IMR-90 (cell line): ENCODE data around the gene FKBP6. TPM values are rescaled to one million over a fixed set of nuclear protein-coding genes. Genes with fewer than 3 reads are reported as not detected.
"Not testable (repeated sequence)": the region's sequence is repeated elsewhere in the genome, so short reads cannot be mapped to it uniquely, and the experiment has no call there.

Experiments used
- ATAC-seq: fragments of 200-7000 bp; cut with Tn5 transposase; 2 replicates; pipeline ENCODE4 v1.9.1; 2020; ENCODE audit warnings: low read depth, mild to moderate bottlenecking, moderate library complexity
- Bru-seq: library from RNA; stranded (reverse); fragments of 400-500 nt; gene quantifications from one replicate; lab custom pipeline; 2021; lab: Mats Ljungman, UMichigan
- BruChase-seq, 2 experiments: library from RNA; stranded (reverse); fragments of 400-500 nt; gene quantifications; one replicate each; lab custom pipeline; 2021; lab: Mats Ljungman, UMichigan
- BruUV-seq: library from RNA; stranded (reverse); fragments of 400-500 nt; replicated peaks from 2 replicates; lab custom pipeline; 2021; lab: Mats Ljungman, UMichigan
- CTCF ChIA-PET: fragments of 300-600 bp; formaldehyde crosslinking; extraction: SDS; loops from one replicate; lab custom pipeline; 2021; ENCODE audit warnings: antibody characterized with exemption; lab: Yijun Ruan, JAX
- POLR2A ChIA-PET: fragments of 300-600 bp; sonication (Branson Sonifier 250); formaldehyde crosslinking; loops from one replicate; lab custom pipeline; 2022; ENCODE audit warnings: antibody characterized with exemption; ENCODE audit not compliant: unreplicated experiment; lab: Charles Lee
- DNase-seq: peaks from one replicate; pipeline ENCODE4 v3.0.0; 2013
- H2AFZ ChIP-seq: replicated peaks from 2 replicates; pipeline ENCODE3; 2013; ENCODE audit warnings: low read length, mild to moderate bottlenecking; ENCODE audit not compliant: poor library complexity
- H2AK5ac ChIP-seq: 2 replicates; pipeline ENCODE4 v1.6.1; 2013; ENCODE audit warnings: low read depth, low read length, inconsistent platforms
- H2AK9ac ChIP-seq: replicated peaks from 2 replicates; pipeline ENCODE3; 2013; ENCODE audit warnings: mild to moderate bottlenecking, low read depth, low read length, moderate library complexity; ENCODE audit not compliant: poor library complexity
- H2BK120ac ChIP-seq: 2 replicates; pipeline ENCODE4 v1.6.1; 2013; ENCODE audit warnings: low read depth, low read length, inconsistent platforms
- H2BK15ac ChIP-seq: 3 replicates; pipeline ENCODE4 v1.6.1; 2013; ENCODE audit warnings: low read depth, low read length, inconsistent platforms
- H2BK20ac ChIP-seq: 2 replicates; pipeline ENCODE4 v1.6.1; 2013; ENCODE audit warnings: low read depth, mild to moderate bottlenecking, inconsistent platforms, low read length, moderate library complexity
- H2BK5ac ChIP-seq: 2 replicates; pipeline ENCODE4 v1.6.1; 2013; ENCODE audit warnings: mild to moderate bottlenecking, low read depth, low read length, inconsistent platforms; ENCODE audit not compliant: poor library complexity, severe bottlenecking
- H3K14ac ChIP-seq: replicated peaks from 2 replicates; pipeline ENCODE4 v1.6.1; 2013; ENCODE audit warnings: low read depth, low read length, inconsistent platforms
- H3K18ac ChIP-seq: 2 replicates; pipeline ENCODE4 v1.6.1; 2013; ENCODE audit warnings: low read depth, low read length, control low read depth
- H3K23ac ChIP-seq: 2 replicates; pipeline ENCODE4 v1.6.1; 2013; ENCODE audit warnings: low read depth, low read length, inconsistent platforms
- H3K27ac ChIP-seq: 2 replicates; pipeline ENCODE4 v1.5.1; 2013; ENCODE audit warnings: mild to moderate bottlenecking, control low read depth, low read length; ENCODE audit not compliant: insufficient read depth
- H3K27me3 ChIP-seq: 2 replicates; pipeline ENCODE4 v1.6.1; 2013; ENCODE audit warnings: low read length; ENCODE audit not compliant: control insufficient read depth, insufficient read depth
- H3K36me3 ChIP-seq: 2 replicates; pipeline ENCODE4 v1.6.1; 2013; ENCODE audit warnings: low read length, mixed read lengths; ENCODE audit not compliant: control insufficient read depth, insufficient read depth
- H3K4ac ChIP-seq: 2 replicates; pipeline ENCODE4 v1.6.1; 2013; ENCODE audit warnings: low read depth, low read length, inconsistent platforms
- H3K4me1 ChIP-seq: 2 replicates; pipeline ENCODE4 v1.6.1; 2013; ENCODE audit warnings: low read length, mixed read lengths; ENCODE audit not compliant: control insufficient read depth, insufficient read depth
- H3K4me2 ChIP-seq: 2 replicates; pipeline ENCODE4 v1.6.1; 2013; ENCODE audit warnings: low read depth, mild to moderate bottlenecking, control low read depth, low read length, moderate library complexity
- H3K4me3 ChIP-seq: 2 replicates; pipeline ENCODE4 v1.5.1; 2013; ENCODE audit warnings: low read depth, mild to moderate bottlenecking, control low read depth, low read length, moderate library complexity; ENCODE audit not compliant: insufficient read depth
- H3K56ac ChIP-seq: 2 replicates; pipeline ENCODE4 v1.6.1; 2013; ENCODE audit warnings: low read length, inconsistent platforms; ENCODE audit not compliant: insufficient read depth; ENCODE audit errors: extremely low read depth
- H3K79me1 ChIP-seq, 2 experiments: 2 replicates each; pipeline ENCODE4 v1.6.1; 2013; ENCODE audit warnings: low read length in 2 of 2, inconsistent platforms in 1 of 2, low read depth in 1 of 2
- H3K9ac ChIP-seq: 2 replicates; pipeline ENCODE4 v1.6.1; 2013; ENCODE audit warnings: low read depth, low read length, control low read depth
- H3K9me1 ChIP-seq: 2 replicates; pipeline ENCODE4 v1.6.1; 2013; ENCODE audit warnings: low read length, inconsistent platforms; ENCODE audit not compliant: insufficient read depth
- H3K9me3 ChIP-seq: 2 replicates; pipeline ENCODE4 v1.6.1; 2013; ENCODE audit warnings: low read length; ENCODE audit not compliant: control insufficient read depth, insufficient read depth
- H4K20me1 ChIP-seq: 2 replicates; pipeline ENCODE4 v1.6.1; 2013; ENCODE audit warnings: low read length, inconsistent platforms; ENCODE audit not compliant: insufficient read depth
- H4K5ac ChIP-seq: 2 replicates; pipeline ENCODE4 v1.6.1; 2013; ENCODE audit warnings: mild to moderate bottlenecking, low read depth, low read length, control low read depth
- H4K8ac ChIP-seq, 2 experiments: 2 replicates each; pipeline ENCODE4 v1.6.1; 2013; ENCODE audit warnings: low read depth in 2 of 2, low read length in 2 of 2, control low read depth in 1 of 2, inconsistent platforms in 1 of 2
- H4K91ac ChIP-seq: 2 replicates; pipeline ENCODE4 v1.6.1; 2013; ENCODE audit warnings: low read depth, low read length, inconsistent platforms; ENCODE audit not compliant: insufficient read depth
- WGBS, 2 experiments: methylation state at CpG; one replicate each; pipeline versions ENCODE4 v1.1.5 to v1.1.7; 2013; ENCODE audit warnings: missing lambda C conversion rate in 2 of 2; ENCODE audit not compliant: insufficient read length in 1 of 2; ENCODE audit errors: extremely low coverage in 2 of 2; 5-methylcytosine and 5-hydroxymethylcytosine counted together
- dilution Hi-C: fragments of 300-500 bp; cut with HindIII; formaldehyde crosslinking; loops from one replicate; pipeline ENCODE4 v1.14.3; 2018; ENCODE audit warnings: low sequenced_read_pairs; ENCODE audit not compliant: unreplicated experiment
- in situ Hi-C: fragments of 300-500 bp; cut with MboI; formaldehyde crosslinking; loops from 3 replicates; pipeline ENCODE4 v1.14.3; 2019; ENCODE audit warnings: low sequenced_read_pairs, inconsistent platforms, mixed read lengths
- intact Hi-C: fragments of 100-400 bp; cut with micrococcal nuclease; formaldehyde crosslinking; loops from 2 replicates; pipeline ENCODE4 v1.10.0; 2022
- long read RNA-seq: library from polyadenylated mRNA; unstranded; transcript quantifications from one replicate; pipeline ENCODE4 v2.0.0, GENCODE V29; 2021; ENCODE audit not compliant: unreplicated experiment
- polyA plus RNA-seq, 3 experiments: library from polyadenylated mRNA; depleted of rRNA; stranded (reverse); fragments of >200 nt; gene quantifications; 2 replicates each; pipeline ENCODE4 v1.2.3, GENCODE V29; 2012; ENCODE audit warnings: low replicate concordance in 1 of 3
- total RNA-seq: library from RNA; depleted of rRNA; stranded (reverse); fragments of >200 nt; gene quantifications from 2 replicates; pipeline ENCODE4 v1.2.3, GENCODE V29; 2012; rRNA removed

FKBP6 gene
- total RNA-seq (not detected in 2 replicates), polyA plus RNA-seq (2012; rRNA removed) (not detected in 2 replicates), Bru-seq, nascent RNA (percentile 3 among the genes with signal in this experiment), BruChase-seq, experiment 1, labeled RNA remaining after a 6-hour chase (percentile 3 among the genes with signal in this experiment), BruChase-seq, experiment 2, labeled RNA remaining after a 2-hour chase (percentile 3 among the genes with signal in this experiment)
- not detected in 2 replicates for polyA plus RNA-seq (2012; cell fraction: cytosol; rRNA removed)
- polyA plus RNA-seq (2012; cell fraction: nucleus; rRNA removed; ENCODE audit: low replicate concordance): not detected in 2 replicates
- long read RNA-seq: 0 reads

GRCh38 chr7:73327922-73328321 lies at the start of gene FKBP6, which contains the start of gene TRIM50:
Gene FKBP6 (plus strand): TSS chr7:73328161. CDS start chr7:73328429, 268 bp downstream.
Gene TRIM50 (minus strand): TSS chr7:73328082. CDS start chr7:73324787, 3,295 bp downstream.
- 94% methylated on average over 16 of the region's 43 CpGs; no CpG with 5 or more reads in 1 of the 2 experiments for WGBS, 2 experiments
- dilution Hi-C loops, H2BK5ac ChIP-seq, H3K27me3 ChIP-seq, H3K4me2 ChIP-seq, H4K91ac ChIP-seq, H3K36me3 ChIP-seq, H3K14ac ChIP-seq, H4K5ac ChIP-seq, H2BK15ac ChIP-seq, H3K9me1 ChIP-seq, CTCF ChIA-PET, H3K18ac ChIP-seq, H3K79me1 ChIP-seq, DNase-seq, H3K27ac ChIP-seq, H2AFZ ChIP-seq, H3K9ac ChIP-seq, H2AK5ac ChIP-seq, H2AK9ac ChIP-seq, H3K9me3 ChIP-seq, intact Hi-C loops, BruUV-seq, H3K4me3 ChIP-seq, H2BK20ac ChIP-seq, H4K8ac ChIP-seq, H3K23ac ChIP-seq, in situ Hi-C loops, H3K4ac ChIP-seq, POLR2A ChIA-PET, H3K56ac ChIP-seq, ATAC-seq, H4K20me1 ChIP-seq, H2BK120ac ChIP-seq, H3K4me1 ChIP-seq: not testable (repeated sequence)

- H3K4me1 ChIP-seq, H2BK5ac ChIP-seq, H2BK20ac ChIP-seq, H2AFZ ChIP-seq, H3K23ac ChIP-seq, H3K79me1 ChIP-seq, H3K9me1 ChIP-seq, H3K4me3 ChIP-seq, H3K27ac ChIP-seq, in situ Hi-C loops, H3K4ac ChIP-seq, H4K91ac ChIP-seq, H3K9ac ChIP-seq, H2AK9ac ChIP-seq, H2BK120ac ChIP-seq, ATAC-seq, H3K36me3 ChIP-seq, H3K4me2 ChIP-seq, H2AK5ac ChIP-seq, H3K18ac ChIP-seq, H4K8ac ChIP-seq, H2BK15ac ChIP-seq, intact Hi-C loops, H3K9me3 ChIP-seq, DNase-seq, POLR2A ChIA-PET, dilution Hi-C loops, H4K5ac ChIP-seq, H3K27me3 ChIP-seq, H3K14ac ChIP-seq, CTCF ChIA-PET, H4K20me1 ChIP-seq, H3K56ac ChIP-seq: not testable (repeated sequence)
- WGBS, 2 experiments: no CpG with 5 or more reads among the region's 13 CpGs
- TSS peak; percentile 61 for BruUV-seq
Observed at GRCh38 chr7:73297235-73297634, 30.7 kb upstream of the FKBP6 start.
